HepG2 (cell line): ENCODE data around the gene KIRREL3. TPM values are rescaled to one million over a fixed set of nuclear protein-coding genes. Genes with fewer than 3 reads are reported as not detected.

Source experiments
- ELF4 ChIP-seq: sonication (generic); formaldehyde crosslinking; IDR thresholded peaks from 2 replicates; pipeline ENCODE4 v1.5.0; 2020; ENCODE audit warnings: missing genetic modification reagents, mild to moderate bottlenecking, moderate library complexity, borderline replicate concordance
- ERF ChIP-seq: IDR thresholded peaks from 2 replicates; pipeline ENCODE4 v1.6.1; 2018; ENCODE audit warnings: missing biosample characterization, missing genetic modification reagents
- GABPB1 ChIP-seq: IDR thresholded peaks from 2 replicates; pipeline ENCODE4 v1.6.1; 2016; ENCODE audit warnings: mild to moderate bottlenecking, missing genetic modification reagents, moderate library complexity, missing compliant biosample characterization
- HIVEP1 ChIP-seq: sonication (generic); formaldehyde crosslinking; IDR thresholded peaks from 2 replicates; pipeline ENCODE4 v1.4.0; 2020; ENCODE audit warnings: mild to moderate bottlenecking, missing genetic modification reagents
- HNRNPLL ChIP-seq: fragments of 200-400 bp; formaldehyde crosslinking; IDR thresholded peaks from 2 replicates; pipeline ENCODE4 v1.6.1; 2017; ENCODE audit warnings: mild to moderate bottlenecking, low read depth, low read length; ENCODE audit not compliant: poor library complexity, severe bottlenecking
- KAT2B ChIP-seq: fragments of 150-350 bp; IDR thresholded peaks from 2 replicates; pipeline ENCODE4 v1.6.1; 2014; ENCODE audit warnings: low read depth, low read length, borderline replicate concordance
- KDM5B ChIP-seq: sonication (generic); formaldehyde crosslinking; IDR thresholded peaks from 2 replicates; pipeline ENCODE4 v1.4.0; 2020; ENCODE audit warnings: missing genetic modification reagents, mild to moderate bottlenecking, borderline replicate concordance
- MAFK ChIP-seq, 2 experiments: IDR thresholded peaks in 1 of 2; conservative IDR thresholded peaks in 1 of 2; 2 replicates each; pipeline ENCODE4 v1.6.1; 2011; ENCODE audit warnings: improper control_type of control experiment in 2 of 2, low read length in 2 of 2
- MEIS1 ChIP-seq: sonication (generic); formaldehyde crosslinking; IDR thresholded peaks from 2 replicates; pipeline ENCODE4 v1.9.0; 2021; ENCODE audit warnings: mild to moderate bottlenecking, missing genetic modification reagents, moderate library complexity, borderline replicate concordance
- MXD4 ChIP-seq: IDR thresholded peaks from 2 replicates; pipeline ENCODE4 v1.6.1; 2016; ENCODE audit warnings: mild to moderate bottlenecking, missing biosample characterization, missing genetic modification reagents
- RFXANK ChIP-seq: IDR thresholded peaks from 2 replicates; pipeline ENCODE4 v1.6.1; 2016
- SMC3 ChIP-seq: IDR thresholded peaks from 2 replicates; pipeline ENCODE4 v1.6.1; 2011; ENCODE audit warnings: low read length, improper control_type of control experiment
- STAG1 ChIP-seq: sonication (generic); formaldehyde crosslinking; IDR thresholded peaks from 2 replicates; pipeline ENCODE4 v1.4.0; 2020; ENCODE audit warnings: missing genetic modification reagents
- ZFP90 ChIP-seq: sonication (generic); formaldehyde crosslinking; IDR thresholded peaks from 2 replicates; pipeline ENCODE4 v1.8.0; 2022; ENCODE audit warnings: missing genetic modification reagents, mild to moderate bottlenecking, inconsistent platforms, borderline replicate concordance
- ZNF234 ChIP-seq: sonication (generic); formaldehyde crosslinking; conservative IDR thresholded peaks from 2 replicates; pipeline ENCODE4 v1.5.1; 2020; ENCODE audit warnings: mild to moderate bottlenecking, missing genetic modification reagents
- ZNF296 ChIP-seq: sonication (generic); formaldehyde crosslinking; conservative IDR thresholded peaks from 2 replicates; pipeline ENCODE4 v1.5.0; 2020; ENCODE audit warnings: mild to moderate bottlenecking, missing genetic modification reagents
- ZNF441 ChIP-seq: sonication (generic); formaldehyde crosslinking; IDR thresholded peaks from 2 replicates; pipeline ENCODE4 v1.7.0; 2021; ENCODE audit warnings: missing genetic modification reagents, borderline replicate concordance
- ZNF501 ChIP-seq: sonication (generic); formaldehyde crosslinking; IDR thresholded peaks from 2 replicates; pipeline ENCODE4 v1.5.1; 2020; ENCODE audit warnings: mild to moderate bottlenecking, moderate library complexity, missing genetic modification reagents
- ZSCAN22 ChIP-seq: sonication (generic); formaldehyde crosslinking; IDR thresholded peaks from 2 replicates; pipeline ENCODE4 v1.4.0; 2020; ENCODE audit warnings: mild to moderate bottlenecking, missing genetic modification reagents
- polyA plus RNA-seq, 8 experiments: library from polyadenylated mRNA; depleted of rRNA in 3 of 8; stranded (reverse) in 7 of 8; unstranded in 1 of 8; fragments of >200 nt; fragmentation: Illumina TruSeq in 4 of 8; extraction: Trizol in 4 of 8; gene quantifications; 2 replicates each; pipeline versions ENCODE4 v1.2.1 to v1.2.3, GENCODE V29; 2011 to 2016; ENCODE audit warnings: low read depth in 4 of 8, missing spikeins in 1 of 8, mixed read lengths in 1 of 8; ENCODE audit not compliant: insufficient read depth in 1 of 8
- total RNA-seq, 5 experiments: library from RNA; depleted of rRNA; stranded (reverse); fragments of >200 nt; fragmentation: Illumina TruSeq; extraction: Trizol; gene quantifications; 2 replicates each; pipeline ENCODE4 v1.2.3, GENCODE V29; 2016; ENCODE audit warnings: low read depth in 1 of 5
- TF ChIP-seq, protein P1 (sequence below): sonication (generic); formaldehyde crosslinking; IDR thresholded peaks from 2 replicates; pipeline ENCODE4 v1.5.0; 2020; ENCODE audit warnings: mild to moderate bottlenecking, missing genetic modification reagents, moderate library complexity
- TF ChIP-seq, protein P2 (sequence below): sonication (generic); formaldehyde crosslinking; IDR thresholded peaks from 2 replicates; pipeline ENCODE4 v1.4.0; 2020; ENCODE audit warnings: missing genetic modification reagents
- TF ChIP-seq, protein P3 (sequence below): IDR thresholded peaks from 2 replicates; pipeline ENCODE4 v1.6.1; 2016; ENCODE audit warnings: low read depth
- TF ChIP-seq, protein P4 (sequence below): IDR thresholded peaks from 2 replicates; pipeline ENCODE4 v1.6.1; 2012; ENCODE audit warnings: low read depth, low read length, improper control_type of control experiment

The KIRREL3 gene
- total and polyA plus RNA-seq, 2 of the 13 experiments (the other 11 are each of a cell fraction or from before 2014, with no cell fraction given), result not detected

DNA sequence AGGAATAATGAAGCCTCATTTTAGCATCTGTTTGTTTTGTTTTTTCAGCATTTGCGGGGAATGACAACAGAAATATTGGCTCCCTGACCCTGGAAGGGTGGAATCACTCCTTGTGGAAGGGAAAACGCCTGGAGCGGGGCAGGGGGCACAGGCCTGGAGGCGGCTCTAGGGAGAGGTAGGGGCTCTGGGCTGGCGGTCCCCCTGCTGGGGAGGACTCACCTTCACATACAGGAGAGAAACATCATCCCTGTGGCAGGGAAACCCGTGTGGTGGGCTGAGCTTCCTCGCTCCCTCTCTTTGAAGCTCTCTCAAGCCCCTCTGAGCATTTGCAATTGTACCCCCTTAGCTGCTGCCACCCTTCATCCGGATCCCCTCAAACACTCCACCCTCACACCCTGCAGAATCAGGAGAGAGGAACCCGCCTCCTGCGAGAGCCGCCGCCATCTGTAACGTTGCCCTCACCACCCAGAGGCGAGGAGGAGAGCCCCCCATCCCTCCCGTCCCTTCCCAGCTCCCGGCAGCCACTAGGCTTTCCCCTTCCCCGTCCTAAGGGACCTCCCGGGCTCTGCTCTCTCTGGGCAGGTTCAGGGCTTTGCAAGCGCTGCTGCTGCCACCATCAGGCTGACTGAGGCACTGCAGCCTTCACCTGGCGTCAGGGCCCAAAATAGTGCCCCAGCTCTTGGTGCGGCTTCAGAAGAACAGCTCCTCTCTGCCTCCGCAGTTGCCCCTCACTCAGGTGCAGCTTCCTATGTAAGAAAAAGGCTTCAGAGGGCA lies 10.4 kb downstream of the KIRREL3 start (continued):
- TF ChIP-seq MEIS1 (CRISPR knock-in tag) (no peak), SMC3 (peak; percentile 45), ZNF501 (peak; percentile 43; the same call in 1 of the 2 replicates), ZNF441 (CRISPR knock-in tag) (no peak), ELF4 (CRISPR knock-in tag) (no peak), ZNF296 (CRISPR knock-in tag) (no peak), STAG1 (CRISPR knock-in tag) (peak; percentile 86), KDM5B (no peak), ZFP90 (CRISPR knock-in tag) (0 out of 2 replicates have a peak, but pooled peaks have one; percentile 29), GABPB1 (0 out of 2 replicates have a peak, but pooled peaks have one; percentile 13), ZNF234 (CRISPR knock-in tag) (no peak), RFXANK (CRISPR knock-in tag) (no peak), MAFK (conservative IDR thresholded peaks at IDR 0.05 in 1 of 2, IDR thresholded peaks at IDR 0.05 in 1 of 2; ENCODE audit: low read length in 2 of 2) (no peak), HIVEP1 (CRISPR knock-in tag) (no peak), KAT2B (no peak), HNRNPLL (peak; percentile 17), ZSCAN22 (no peak), ERF (no peak), MXD4 (CRISPR knock-in tag) (no peak)
- TF ChIP-seq, protein P1, sequence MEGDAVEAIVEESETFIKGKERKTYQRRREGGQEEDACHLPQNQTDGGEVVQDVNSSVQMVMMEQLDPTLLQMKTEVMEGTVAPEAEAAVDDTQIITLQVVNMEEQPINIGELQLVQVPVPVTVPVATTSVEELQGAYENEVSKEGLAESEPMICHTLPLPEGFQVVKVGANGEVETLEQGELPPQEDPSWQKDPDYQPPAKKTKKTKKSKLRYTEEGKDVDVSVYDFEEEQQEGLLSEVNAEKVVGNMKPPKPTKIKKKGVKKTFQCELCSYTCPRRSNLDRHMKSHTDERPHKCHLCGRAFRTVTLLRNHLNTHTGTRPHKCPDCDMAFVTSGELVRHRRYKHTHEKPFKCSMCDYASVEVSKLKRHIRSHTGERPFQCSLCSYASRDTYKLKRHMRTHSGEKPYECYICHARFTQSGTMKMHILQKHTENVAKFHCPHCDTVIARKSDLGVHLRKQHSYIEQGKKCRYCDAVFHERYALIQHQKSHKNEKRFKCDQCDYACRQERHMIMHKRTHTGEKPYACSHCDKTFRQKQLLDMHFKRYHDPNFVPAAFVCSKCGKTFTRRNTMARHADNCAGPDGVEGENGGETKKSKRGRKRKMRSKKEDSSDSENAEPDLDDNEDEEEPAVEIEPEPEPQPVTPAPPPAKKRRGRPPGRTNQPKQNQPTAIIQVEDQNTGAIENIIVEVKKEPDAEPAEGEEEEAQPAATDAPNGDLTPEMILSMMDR, result peak; percentile 94
- TF ChIP-seq, protein P2, sequence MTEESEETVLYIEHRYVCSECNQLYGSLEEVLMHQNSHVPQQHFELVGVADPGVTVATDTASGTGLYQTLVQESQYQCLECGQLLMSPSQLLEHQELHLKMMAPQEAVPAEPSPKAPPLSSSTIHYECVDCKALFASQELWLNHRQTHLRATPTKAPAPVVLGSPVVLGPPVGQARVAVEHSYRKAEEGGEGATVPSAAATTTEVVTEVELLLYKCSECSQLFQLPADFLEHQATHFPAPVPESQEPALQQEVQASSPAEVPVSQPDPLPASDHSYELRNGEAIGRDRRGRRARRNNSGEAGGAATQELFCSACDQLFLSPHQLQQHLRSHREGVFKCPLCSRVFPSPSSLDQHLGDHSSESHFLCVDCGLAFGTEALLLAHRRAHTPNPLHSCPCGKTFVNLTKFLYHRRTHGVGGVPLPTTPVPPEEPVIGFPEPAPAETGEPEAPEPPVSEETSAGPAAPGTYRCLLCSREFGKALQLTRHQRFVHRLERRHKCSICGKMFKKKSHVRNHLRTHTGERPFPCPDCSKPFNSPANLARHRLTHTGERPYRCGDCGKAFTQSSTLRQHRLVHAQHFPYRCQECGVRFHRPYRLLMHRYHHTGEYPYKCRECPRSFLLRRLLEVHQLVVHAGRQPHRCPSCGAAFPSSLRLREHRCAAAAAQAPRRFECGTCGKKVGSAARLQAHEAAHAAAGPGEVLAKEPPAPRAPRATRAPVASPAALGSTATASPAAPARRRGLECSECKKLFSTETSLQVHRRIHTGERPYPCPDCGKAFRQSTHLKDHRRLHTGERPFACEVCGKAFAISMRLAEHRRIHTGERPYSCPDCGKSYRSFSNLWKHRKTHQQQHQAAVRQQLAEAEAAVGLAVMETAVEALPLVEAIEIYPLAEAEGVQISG (CRISPR knock-in tag), result 0 out of 2 replicates have a peak, but pooled peaks have one; percentile 29
- TF ChIP-seq, protein P3, sequence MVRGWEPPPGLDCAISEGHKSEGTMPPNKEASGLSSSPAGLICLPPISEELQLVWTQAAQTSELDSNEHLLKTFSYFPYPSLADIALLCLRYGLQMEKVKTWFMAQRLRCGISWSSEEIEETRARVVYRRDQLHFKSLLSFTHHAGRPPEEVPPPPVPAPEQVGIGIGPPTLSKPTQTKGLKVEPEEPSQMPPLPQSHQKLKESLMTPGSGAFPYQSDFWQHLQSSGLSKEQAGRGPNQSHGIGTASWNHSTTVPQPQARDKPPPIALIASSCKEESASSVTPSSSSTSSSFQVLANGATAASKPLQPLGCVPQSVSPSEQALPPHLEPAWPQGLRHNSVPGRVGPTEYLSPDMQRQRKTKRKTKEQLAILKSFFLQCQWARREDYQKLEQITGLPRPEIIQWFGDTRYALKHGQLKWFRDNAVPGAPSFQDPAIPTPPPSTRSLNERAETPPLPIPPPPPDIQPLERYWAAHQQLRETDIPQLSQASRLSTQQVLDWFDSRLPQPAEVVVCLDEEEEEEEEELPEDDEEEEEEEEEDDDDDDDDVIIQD (CRISPR knock-in tag), result no peak
- TF ChIP-seq, protein P4, sequence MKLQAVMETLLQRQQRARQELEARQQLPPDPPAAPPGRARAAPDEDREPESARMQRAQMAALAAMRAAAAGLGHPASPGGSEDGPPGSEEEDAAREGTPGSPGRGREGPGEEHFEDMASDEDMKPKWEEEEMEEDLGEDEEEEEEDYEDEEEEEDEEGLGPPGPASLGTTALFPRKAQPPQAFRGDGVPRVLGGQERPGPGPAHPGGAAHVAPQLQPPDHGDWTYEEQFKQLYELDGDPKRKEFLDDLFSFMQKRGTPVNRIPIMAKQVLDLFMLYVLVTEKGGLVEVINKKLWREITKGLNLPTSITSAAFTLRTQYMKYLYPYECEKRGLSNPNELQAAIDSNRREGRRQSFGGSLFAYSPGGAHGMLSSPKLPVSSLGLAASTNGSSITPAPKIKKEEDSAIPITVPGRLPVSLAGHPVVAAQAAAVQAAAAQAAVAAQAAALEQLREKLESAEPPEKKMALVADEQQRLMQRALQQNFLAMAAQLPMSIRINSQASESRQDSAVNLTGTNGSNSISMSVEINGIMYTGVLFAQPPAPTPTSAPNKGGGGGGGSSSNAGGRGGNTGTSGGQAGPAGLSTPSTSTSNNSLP, result no peak
- TF ChIP-seq, all 625 proteins: peak for 10
